Fibroblast of lung (primary cell): ENCODE measurements around the gene DAB1. TPM values are rescaled to one million over a fixed set of nuclear protein-coding genes. Genes with fewer than 3 reads are reported as not detected.

Experiments used
- DNase-seq, 2 donors: peaks; one replicate each; pipeline versions ENCODE4 v3.0.0 to v3.0.0-alpha.2; 2010; ENCODE audit warnings: low read depth in 2 of 2
- H2AFZ ChIP-seq: 2 replicates; pipeline ENCODE4 v1.5.1; 2012; ENCODE audit warnings: low read length, control low read depth, inconsistent platforms
- H3K27ac ChIP-seq: 2 replicates; pipeline ENCODE4 v1.5.1; 2011; ENCODE audit warnings: low read length, control low read depth; ENCODE audit not compliant: insufficient read depth
- H3K27me3 ChIP-seq: 2 replicates; pipeline ENCODE4 v1.5.1; 2011; ENCODE audit warnings: mild to moderate bottlenecking, low read length; ENCODE audit not compliant: control insufficient read depth, insufficient read depth
- H3K36me3 ChIP-seq: 2 replicates; pipeline ENCODE4 v1.5.1; 2011; ENCODE audit warnings: low read length; ENCODE audit not compliant: control insufficient read depth, insufficient read depth
- H3K4me1 ChIP-seq: 2 replicates; pipeline ENCODE4 v1.5.1; 2011; ENCODE audit warnings: low read length; ENCODE audit not compliant: control insufficient read depth, insufficient read depth; ENCODE audit errors: extremely low read depth
- H3K4me2 ChIP-seq: 2 replicates; pipeline ENCODE4 v1.5.1; 2011; ENCODE audit warnings: low read length, control low read depth; ENCODE audit not compliant: insufficient read depth; ENCODE audit errors: extremely low read depth
- H3K4me3 ChIP-seq, 4 experiments: fragments of 200-600 bp in 1 of 4; sonication (generic) in 1 of 4; replicated peaks in 1 of 4; 2 replicates each; pipeline ENCODE4 v1.5.1; 2011 to 2016; ENCODE audit warnings: low read length in 4 of 4, low read depth in 3 of 4, mild to moderate bottlenecking in 3 of 4, control low read depth in 2 of 4, inconsistent platforms in 1 of 4, mixed read lengths in 1 of 4; ENCODE audit not compliant: insufficient read depth in 1 of 4; ENCODE audit errors: control extremely low read depth in 1 of 4
- H3K79me2 ChIP-seq: 2 replicates; pipeline ENCODE4 v1.5.1; 2012; ENCODE audit warnings: mild to moderate bottlenecking, low read length, inconsistent platforms; ENCODE audit not compliant: control insufficient read depth, insufficient read depth
- H3K9ac ChIP-seq: 2 replicates; pipeline ENCODE4 v1.5.1; 2011; ENCODE audit warnings: mild to moderate bottlenecking, low read length, control low read depth; ENCODE audit not compliant: insufficient read depth
- H3K9me3 ChIP-seq: 2 replicates; pipeline ENCODE4 v1.5.1; 2012; ENCODE audit warnings: low read depth, low read length; ENCODE audit not compliant: control insufficient read depth, insufficient read depth
- H4K20me1 ChIP-seq: 2 replicates; pipeline ENCODE4 v1.5.1; 2011; ENCODE audit warnings: low read length; ENCODE audit not compliant: control insufficient read depth, insufficient read depth; ENCODE audit errors: extremely low read depth
- EZH2 ChIP-seq: IDR thresholded peaks from 2 replicates; pipeline ENCODE4 v1.5.1; 2012; ENCODE audit warnings: low read length, control low read depth, mild to moderate bottlenecking; ENCODE audit errors: missing control alignments
- polyA plus RNA-seq, 2 donors: library from polyadenylated mRNA; depleted of rRNA in 1 of 2; stranded (reverse) in 1 of 2; unstranded in 1 of 2; fragments of >200 nt; gene quantifications; 2 replicates each; pipeline ENCODE4 v1.2.1, GENCODE V29; 2011 to 2012; ENCODE audit warnings: missing spikeins in 1 of 2
- total RNA-seq: library from RNA; depleted of rRNA; stranded (reverse); fragments of >200 nt; gene quantifications from 2 replicates; pipeline ENCODE4 v1.2.1, GENCODE V29; 2014
- TF ChIP-seq, protein P1 (sequence below), 2 donors: IDR thresholded peaks in 1 of 2; conservative IDR thresholded peaks in 1 of 2; 1 replicate in 1 of 2; 2 replicates in 1 of 2; pipeline ENCODE4 v1.5.1; 2011 to 2012; ENCODE audit warnings: low read length in 2 of 2, control low read depth in 1 of 2, inconsistent platforms in 1 of 2, low read depth in 1 of 2, mild to moderate bottlenecking in 1 of 2

The DAB1 gene
- total and polyA plus RNA-seq, 2 donors (not counting 1 experiment from before 2014, with no cell fraction given) = 0.17 to 2.0 TPM

DNA sequence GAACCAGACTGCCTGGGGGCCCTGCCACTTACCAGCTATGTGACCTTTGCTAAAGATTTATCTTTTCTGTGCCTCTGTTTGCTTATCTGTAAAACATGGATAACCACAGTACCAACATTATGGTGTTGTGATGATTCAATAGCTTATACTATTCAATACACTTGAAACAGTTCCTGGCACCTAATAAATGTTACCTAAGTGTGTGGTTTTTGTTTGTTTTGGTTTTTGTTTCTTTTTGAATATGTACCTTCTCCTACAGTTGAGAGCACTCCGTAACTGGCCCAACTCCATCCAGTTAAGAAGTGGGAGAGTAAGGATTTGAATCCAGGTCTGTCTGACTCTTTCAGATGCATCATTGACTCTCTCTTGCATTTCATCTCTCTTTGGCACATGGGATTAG, 332.2 kb downstream of the DAB1 start:
- Histone ChIP-seq H3K4me1 (no peaks in the 10 kb centered on the region), H3K4me3 (no peak overlapping the region), H3K27me3 (no peaks in the 10 kb centered on the region), H3K79me2 (no peaks in the 10 kb centered on the region), H3K27ac (no peak overlapping the region), H3K9me3 (no peaks in the 10 kb centered on the region), H3K9ac (no peak overlapping the region), H3K4me2 (no peak overlapping the region), H4K20me1 (no peaks in the 10 kb centered on the region), H2AFZ (no peak overlapping the region), H3K36me3 (no peaks in the 10 kb centered on the region)
- TF ChIP-seq, protein P1, sequence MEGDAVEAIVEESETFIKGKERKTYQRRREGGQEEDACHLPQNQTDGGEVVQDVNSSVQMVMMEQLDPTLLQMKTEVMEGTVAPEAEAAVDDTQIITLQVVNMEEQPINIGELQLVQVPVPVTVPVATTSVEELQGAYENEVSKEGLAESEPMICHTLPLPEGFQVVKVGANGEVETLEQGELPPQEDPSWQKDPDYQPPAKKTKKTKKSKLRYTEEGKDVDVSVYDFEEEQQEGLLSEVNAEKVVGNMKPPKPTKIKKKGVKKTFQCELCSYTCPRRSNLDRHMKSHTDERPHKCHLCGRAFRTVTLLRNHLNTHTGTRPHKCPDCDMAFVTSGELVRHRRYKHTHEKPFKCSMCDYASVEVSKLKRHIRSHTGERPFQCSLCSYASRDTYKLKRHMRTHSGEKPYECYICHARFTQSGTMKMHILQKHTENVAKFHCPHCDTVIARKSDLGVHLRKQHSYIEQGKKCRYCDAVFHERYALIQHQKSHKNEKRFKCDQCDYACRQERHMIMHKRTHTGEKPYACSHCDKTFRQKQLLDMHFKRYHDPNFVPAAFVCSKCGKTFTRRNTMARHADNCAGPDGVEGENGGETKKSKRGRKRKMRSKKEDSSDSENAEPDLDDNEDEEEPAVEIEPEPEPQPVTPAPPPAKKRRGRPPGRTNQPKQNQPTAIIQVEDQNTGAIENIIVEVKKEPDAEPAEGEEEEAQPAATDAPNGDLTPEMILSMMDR (conservative IDR thresholded peaks at IDR 0.05 in 1 of 2, IDR thresholded peaks at IDR 0.05 in 1 of 2; ENCODE audit: low read depth in 1 of 2, low read length in 2 of 2) = no peak
- TF ChIP-seq EZH2 = no peak
- no peak for DNase-seq

DNA sequence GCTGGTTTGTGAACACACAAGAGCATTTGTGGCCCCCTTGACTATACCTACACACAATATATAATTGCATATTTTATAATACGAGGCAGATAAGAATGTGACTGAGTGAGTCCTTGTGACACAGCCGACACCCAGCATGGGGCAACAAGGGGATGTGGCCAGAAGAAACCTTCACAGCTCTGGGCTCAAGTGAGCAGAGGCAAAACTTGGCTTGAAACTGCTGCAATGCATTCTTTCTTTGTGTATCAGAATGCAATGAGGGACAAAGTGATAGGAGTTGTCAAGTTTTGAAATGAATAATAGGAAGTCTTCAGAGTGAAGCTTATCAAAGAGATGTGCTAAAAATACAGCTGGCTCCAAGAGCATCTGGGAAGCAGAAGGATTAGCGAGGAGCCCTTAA, 334.0 kb downstream of the DAB1 start:
- H3K4me3 ChIP-seq = no peak overlapping the region
- H3K36me3 ChIP-seq = no peaks in the 10 kb centered on the region
- no peak overlapping the region for H3K9ac ChIP-seq
- H4K20me1 ChIP-seq = no peaks in the 10 kb centered on the region
- H3K27me3 ChIP-seq = no peaks in the 10 kb centered on the region
- TF ChIP-seq, protein P1 (conservative IDR thresholded peaks at IDR 0.05 in 1 of 2, IDR thresholded peaks at IDR 0.05 in 1 of 2; ENCODE audit: low read depth in 1 of 2, low read length in 2 of 2) = no peak
- no peak for TF ChIP-seq EZH2
- H2AFZ ChIP-seq = no peak overlapping the region
- H3K9me3 ChIP-seq = no peaks in the 10 kb centered on the region
- H3K27ac ChIP-seq = no peak overlapping the region
- H3K4me2 ChIP-seq = no peak overlapping the region
- DNase-seq = no peak
- H3K79me2 ChIP-seq = no peaks in the 10 kb centered on the region
- H3K4me1 ChIP-seq = no peaks in the 10 kb centered on the region

DNA sequence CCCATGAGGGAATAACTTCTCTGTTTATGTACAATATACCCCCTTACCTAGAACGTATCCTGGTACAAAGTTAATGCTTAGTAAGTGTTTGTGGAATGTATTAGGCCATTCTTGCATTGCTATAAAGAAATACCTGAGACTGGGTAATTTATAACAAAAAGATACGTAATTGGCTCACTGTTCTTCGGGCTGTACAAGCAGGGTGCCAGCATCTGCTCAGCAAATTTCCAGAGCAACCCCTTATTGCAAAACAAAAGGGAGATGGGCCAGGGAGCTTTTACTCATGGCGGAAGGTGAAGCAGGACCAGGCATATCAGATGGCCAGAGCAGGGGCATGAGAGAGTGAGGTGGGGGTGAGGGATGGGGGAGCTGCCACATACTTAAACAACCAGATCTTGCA, 334.6 kb downstream of the DAB1 start:
- Histone ChIP-seq H3K27ac (no peak overlapping the region), H3K79me2 (no peaks in the 10 kb centered on the region), H3K4me1 (no peaks in the 10 kb centered on the region), H2AFZ (no peak overlapping the region), H3K9me3 (no peaks in the 10 kb centered on the region), H3K27me3 (no peaks in the 10 kb centered on the region), H3K4me2 (no peak overlapping the region), H3K9ac (no peak overlapping the region), H3K4me3 (no peak overlapping the region), H3K36me3 (no peaks in the 10 kb centered on the region), H4K20me1 (no peaks in the 10 kb centered on the region)
- no peak for DNase-seq
- TF ChIP-seq, protein P1 (conservative IDR thresholded peaks at IDR 0.05 in 1 of 2, IDR thresholded peaks at IDR 0.05 in 1 of 2; ENCODE audit: low read depth in 1 of 2, low read length in 2 of 2) = no peak
- no peak for TF ChIP-seq EZH2
